Erythroblast (primary cell): ENCODE results near the gene HDHD5.
"Not testable (repeated sequence)": the region's sequence is repeated elsewhere in the genome, so short reads cannot be mapped to it uniquely, and the experiment has no call there.

Experiments
- DNase-seq, 2 experiments: peaks; one replicate each; lab custom pipeline; 2025; lab: John Stamatoyannopoulos, UW
- GATA1 ChIP-seq: IDR thresholded peaks from 2 replicates; pipeline ENCODE4 v1.6.1; 2011; ENCODE audit warnings: low read depth, mild to moderate bottlenecking, control low read depth, low read length, moderate library complexity
- POLR2A ChIP-seq: IDR thresholded peaks from 2 replicates; pipeline ENCODE4 v1.6.1; 2011; ENCODE audit warnings: mild to moderate bottlenecking, low read length

Gene HDHD5

DNA sequence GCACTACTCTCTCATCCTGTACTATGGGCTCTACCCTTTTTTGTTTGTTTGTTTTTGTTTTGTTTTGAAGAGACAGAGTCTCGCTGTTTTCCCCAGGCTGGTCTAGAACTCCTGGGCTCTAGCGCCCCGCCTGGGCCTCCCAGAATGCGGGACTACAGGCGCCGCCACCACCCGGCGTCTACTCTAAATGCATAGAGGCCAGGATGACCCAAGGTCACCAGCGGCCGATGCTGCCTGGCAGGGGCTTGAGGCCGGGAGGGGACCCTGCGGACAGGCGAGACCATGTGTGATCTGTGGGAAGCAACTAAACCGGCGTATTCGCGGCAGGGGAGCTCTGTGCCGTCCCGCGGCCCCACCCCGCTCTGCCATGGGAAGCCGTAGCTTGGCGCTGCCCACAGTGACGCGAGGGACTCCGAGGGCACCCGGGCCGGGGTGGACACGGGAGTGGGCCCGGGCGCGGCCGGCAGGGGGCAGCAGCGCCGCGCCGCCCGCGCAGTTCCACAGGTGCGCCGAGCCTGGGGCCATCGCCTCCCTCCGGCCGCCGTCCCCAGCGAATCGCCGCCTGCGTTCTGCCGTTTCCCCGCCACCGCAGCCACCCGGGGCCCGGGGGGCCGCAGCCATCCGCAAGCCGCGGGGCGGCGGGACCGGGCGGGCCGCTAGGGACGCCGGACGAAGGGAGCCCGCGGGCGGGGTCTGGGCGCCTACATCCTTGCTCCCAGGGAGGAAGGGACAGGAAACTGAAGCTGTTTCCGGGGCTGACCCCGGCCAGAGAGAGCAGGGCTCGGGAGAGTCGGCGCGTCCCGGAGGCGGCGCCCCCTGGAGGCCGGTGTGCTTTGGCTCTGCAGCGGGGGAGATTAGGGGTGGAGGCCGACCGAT, 12.3 kb upstream of the HDHD5 start:
- peak; percentile 84 to 88 for DNase-seq
- TF ChIP-seq POLR2A: peak; percentile 48
- TF ChIP-seq GATA1: no peak

DNA sequence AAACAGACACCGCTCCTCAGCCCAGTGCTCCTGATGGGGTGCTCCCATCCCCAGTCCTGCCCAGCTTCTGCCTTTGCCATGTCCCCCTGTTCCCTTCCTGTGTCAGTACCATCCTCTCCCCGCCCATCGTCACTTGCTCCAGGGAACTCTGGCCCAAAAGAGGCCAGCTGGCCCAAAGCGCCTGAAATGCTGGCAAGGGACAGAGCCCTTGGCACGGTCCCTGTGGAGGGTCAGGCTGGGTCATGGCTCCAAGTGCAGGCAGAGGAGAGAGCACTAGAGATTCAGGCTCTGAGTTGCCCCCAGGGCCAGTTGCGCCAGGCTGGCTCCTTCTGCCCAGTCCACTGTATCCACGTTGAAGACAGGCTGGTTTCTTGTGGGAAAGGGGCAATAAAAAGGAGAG, 8.4 kb upstream of the HDHD5 start:
- no peak for DNase-seq
- no peak for TF ChIP-seq POLR2A
- no peak for TF ChIP-seq GATA1

DNA sequence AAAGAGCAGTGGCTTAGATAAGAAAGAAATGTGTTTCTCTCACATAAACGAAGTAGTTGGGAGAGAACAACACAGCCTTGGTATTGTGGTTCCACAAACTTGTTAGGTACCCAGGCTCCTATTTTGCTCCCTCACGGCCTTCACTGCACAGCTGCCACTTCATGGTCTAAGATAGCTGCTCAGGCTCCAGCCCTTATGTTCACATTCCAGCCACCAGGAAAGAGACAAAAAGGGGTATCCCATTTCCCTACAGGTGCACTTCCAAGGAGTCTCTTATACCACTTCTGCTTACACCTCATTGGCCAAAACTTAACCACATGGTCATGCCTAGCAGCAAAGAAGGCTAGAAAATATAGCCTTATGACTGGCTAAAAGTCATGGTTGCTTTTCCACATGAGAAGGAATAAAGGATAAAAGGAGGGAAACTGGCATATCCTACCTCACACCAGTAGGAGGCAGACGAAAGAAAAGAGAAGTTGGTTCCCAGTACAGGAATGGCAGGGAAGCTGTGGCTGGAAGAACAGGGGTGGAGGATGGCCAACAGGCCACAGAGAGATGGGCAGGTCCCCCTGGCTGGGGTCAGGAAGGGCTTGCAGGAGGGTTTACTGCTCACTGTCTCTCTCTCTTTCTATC, 5.4 kb upstream of the HDHD5 start:
- DNase-seq: no peak
- TF ChIP-seq POLR2A (no peak), GATA1 (no peak)

DNA sequence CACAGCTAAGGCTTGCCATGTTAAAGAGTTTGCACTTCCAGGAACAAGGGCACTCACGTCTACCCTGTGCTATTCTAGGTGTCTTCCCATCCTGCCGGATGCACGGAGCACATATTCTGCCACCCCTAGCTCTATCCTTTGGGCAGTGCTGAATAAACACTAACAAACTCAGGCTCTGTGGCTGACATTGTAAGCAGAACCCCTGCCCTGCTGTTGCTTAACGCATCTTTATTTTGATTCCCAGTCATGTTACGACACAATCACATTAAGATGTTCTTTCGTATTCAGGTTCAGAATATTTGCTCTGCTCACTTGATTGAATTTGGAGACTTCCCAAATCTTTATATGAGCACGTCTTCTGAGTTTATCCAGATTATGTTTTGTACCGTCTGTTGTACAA, 3.7 kb upstream of the HDHD5 start:
- TF ChIP-seq POLR2A: no peak
- no peak for TF ChIP-seq GATA1

DNA sequence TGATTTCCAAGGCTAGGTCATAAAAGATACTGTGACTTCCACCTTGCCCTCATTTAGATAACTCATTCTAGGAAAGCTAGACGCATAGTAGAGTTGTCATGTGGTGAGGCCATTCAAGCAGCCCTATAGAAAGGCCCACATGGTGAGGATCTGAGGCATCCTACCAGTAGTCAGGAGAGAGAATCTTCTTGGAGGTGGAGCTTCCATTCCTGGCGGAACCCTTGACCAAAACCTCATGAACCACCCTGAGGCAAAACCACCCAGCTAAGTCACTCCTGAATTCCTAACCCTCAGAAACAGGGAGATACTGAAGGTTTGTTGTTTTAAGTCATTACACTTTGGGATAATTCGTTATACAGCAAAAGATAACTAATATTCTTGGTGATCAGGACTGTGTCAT, 2.9 kb upstream of the HDHD5 start:
- TF ChIP-seq POLR2A: no peak
- no peak for TF ChIP-seq GATA1
- no peak for DNase-seq

More for the DNA sequence above, 3.7 kb upstream of the HDHD5 start:
- DNase-seq: no peak

DNA sequence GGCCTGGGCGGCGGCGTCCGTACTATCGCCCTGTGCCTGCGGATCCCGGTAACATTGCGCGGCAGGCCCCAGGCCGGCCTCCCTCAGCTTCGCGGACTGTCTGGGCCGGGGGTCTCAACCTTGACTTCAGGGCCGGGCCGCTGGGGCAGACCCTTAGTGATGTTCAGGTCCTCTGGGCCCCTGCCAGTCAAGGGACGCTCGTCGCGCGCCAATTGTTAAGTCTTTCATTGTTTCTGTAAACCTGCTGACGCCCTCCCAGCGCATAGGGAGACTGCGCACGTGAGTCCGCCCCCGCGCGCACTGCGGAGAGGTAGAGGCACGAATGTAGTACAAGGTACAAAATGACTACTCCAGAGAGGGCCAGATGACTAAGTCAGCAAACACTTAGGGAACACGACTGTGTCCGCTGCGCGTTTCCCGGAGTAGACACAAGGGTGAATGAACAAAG, 451 bp upstream of the HDHD5 start:
- TF ChIP-seq POLR2A (no peak), GATA1 (no peak)
- DNase-seq: no peak

DNA sequence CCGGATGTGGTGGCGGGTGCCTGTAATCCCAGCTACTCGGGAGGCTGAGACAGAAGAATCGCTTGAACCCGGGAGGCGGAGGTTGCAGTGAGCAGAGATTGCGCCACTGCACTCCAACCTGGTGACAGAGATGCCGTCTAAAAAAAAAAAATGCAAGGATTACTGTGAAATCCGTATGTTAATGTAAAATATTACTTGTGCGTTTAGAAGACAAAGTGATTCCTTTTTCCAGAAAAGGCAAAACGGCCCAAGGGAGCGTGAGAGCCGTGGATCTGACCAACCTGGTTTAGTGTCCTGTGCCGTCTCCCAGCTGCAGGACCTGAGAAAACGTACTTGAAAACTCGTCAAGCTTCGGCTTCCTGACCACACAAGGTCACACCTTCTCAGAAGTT, 905 bp downstream of the HDHD5 start:
- TF ChIP-seq GATA1 (no peak), POLR2A (no peak)
- no peak for DNase-seq

DNA sequence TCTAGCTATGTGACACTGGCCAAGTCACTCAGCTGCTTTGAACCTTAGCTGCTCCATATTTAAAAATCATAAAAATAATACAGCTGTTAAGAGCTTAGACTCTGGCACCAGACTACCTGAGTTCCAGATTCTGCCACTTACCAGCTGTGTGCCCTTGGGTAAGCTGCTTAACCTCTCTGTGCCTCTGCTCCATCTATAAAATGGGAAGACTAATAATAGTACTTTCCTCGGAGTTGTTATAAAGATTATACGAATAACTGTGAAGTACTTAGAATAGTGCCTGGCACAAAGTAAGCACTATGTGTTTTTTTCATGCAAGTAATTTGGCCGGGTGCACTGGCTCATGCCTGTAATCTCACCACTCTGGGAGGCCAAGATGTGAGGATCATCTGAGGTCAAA, 1.4 kb downstream of the HDHD5 start:
- no peak for TF ChIP-seq POLR2A
- TF ChIP-seq GATA1: no peak
- no peak for DNase-seq

DNA sequence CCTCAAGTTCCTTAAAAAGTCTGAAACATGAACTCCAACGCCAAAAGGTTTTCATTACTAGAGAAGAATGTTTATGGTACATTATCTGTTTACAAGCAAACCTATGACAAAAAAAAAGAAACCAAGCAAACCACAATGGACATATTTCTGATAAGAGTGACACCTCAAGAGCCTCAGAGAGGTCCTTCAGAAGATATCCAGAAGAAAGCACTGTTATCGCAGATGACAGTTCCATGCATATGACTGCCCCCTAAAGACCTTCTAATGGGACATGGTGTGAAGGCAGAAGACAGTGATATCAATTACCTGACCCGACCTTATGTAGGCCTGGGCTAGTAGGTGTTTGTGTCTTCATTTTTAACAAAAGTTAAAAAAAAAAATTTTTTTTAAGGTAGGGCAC, 3.1 kb downstream of the HDHD5 start:
- TF ChIP-seq GATA1: no peak
- TF ChIP-seq POLR2A: no peak
- DNase-seq: no peak

DNA sequence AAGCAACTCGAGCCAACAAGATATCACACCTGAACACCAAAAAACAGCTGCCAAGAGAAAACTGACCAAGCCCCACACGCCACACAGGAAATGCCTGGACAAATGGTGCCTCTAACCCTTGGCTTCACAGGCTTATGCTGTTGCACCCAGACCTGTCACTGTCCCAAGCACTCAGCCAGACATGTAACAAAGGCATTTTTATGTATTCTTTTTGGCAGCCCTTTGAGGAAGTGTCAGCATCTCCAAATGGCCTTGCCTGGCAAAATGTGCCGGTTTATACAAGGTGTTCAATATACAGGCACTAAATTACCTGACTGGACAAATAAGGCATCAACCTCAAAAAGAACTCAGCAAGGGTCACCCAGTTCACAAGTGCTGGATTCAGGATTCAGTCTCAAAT, 6.1 kb downstream of the HDHD5 start:
- TF ChIP-seq GATA1 (no peak), POLR2A (no peak)
- DNase-seq: no peak

DNA sequence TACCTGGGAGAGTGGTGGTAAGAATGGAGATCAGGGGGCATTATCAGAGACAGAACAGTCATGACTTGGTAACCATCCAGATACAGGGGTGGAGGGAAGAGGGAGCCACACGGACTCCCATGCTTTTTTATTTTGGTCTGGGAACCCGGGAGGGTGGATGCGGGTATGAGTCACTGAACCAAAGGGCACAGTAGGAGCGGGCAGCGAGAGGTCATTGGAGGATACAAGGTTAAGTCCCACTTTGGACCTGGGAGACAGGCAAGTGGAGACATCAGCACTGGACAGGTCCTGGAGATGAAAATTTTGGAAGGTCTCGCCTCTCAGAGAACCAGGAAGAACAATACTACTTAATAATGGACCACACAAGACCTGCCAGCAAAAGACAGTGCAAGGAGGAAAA, 6.7 kb downstream of the HDHD5 start:
- TF ChIP-seq GATA1: no peak
- TF ChIP-seq POLR2A: no peak
- no peak for DNase-seq

DNA sequence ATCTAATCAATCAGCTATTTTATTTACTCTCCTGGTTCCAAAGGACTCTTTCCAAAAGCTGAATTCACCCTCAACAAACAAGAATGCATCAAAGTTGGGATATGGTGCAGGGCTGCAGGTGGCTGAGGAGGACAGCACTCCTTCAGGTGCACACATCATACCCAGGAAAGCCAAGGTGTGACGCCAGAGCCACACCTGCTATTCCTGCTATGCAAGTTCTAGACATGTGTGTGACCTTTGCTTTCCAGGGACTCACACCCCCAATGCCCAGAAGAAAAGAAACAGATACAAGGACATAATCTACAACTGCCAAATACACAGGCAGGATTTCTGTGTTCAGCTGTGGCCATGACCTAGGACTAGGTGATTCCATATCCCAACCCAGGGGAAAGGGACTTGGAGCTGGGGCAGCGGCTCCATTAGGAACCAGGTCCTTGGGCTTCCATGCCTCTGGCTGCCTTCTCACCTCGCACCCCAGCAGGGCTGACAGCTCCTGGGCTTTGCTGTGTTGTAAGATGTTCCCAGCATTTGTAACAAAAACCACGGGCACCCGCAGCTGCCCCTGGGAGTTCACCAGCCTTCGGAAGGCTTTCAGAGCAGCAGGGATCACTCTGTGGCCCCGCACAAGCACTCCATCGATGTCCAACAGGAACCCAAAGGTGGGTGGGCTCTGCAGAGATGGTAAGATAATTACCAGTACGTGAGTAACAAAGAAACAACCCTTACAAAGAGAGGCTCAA, 9.8 kb downstream of the HDHD5 start:
- no peak for DNase-seq
- TF ChIP-seq POLR2A (no peak), GATA1 (no peak)

DNA sequence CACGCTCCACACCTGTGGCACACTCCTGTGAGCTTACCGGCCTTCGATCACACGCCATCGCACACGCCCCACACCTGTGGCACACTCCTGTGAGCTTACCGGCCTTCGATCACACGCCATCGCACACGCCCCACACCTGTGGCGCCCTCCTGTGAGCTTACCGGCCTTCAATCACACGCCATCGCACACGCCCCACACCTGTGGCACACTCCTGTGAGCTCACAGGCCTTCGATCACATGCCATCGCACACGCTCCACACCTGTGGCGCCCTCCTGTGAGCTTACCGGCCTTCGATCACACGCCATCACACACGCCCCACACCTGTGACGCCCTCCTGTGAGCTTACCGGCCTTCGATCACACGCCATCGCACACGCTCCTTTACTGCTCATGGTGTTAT, 11.6 kb downstream of the HDHD5 start:
- DNase-seq: not testable (repeated sequence)
